Endothelial cell of umbilical vein (primary cell): ENCODE measurements around the gene TSPYL2. TPM values are rescaled to one million over a fixed set of nuclear protein-coding genes. Genes with fewer than 3 reads are reported as not detected.

ENCODE experiments used
- BruUV-seq: library from RNA; stranded (reverse); fragments of 400-500 nt; replicated peaks from 2 replicates; lab custom pipeline; 2021; lab: Mats Ljungman, UMichigan
- CTCF ChIA-PET: fragments of 300-600, 350-600 bp; sonication (Branson Sonifier 250); formaldehyde crosslinking; loops from one replicate; lab custom pipeline; 2021; ENCODE audit warnings: antibody characterized with exemption, inconsistent platforms; lab: Charles Lee
- POLR2A ChIA-PET: fragments of 300-600, 350-600 bp; sonication (Branson Sonifier 250); formaldehyde crosslinking; loops from one replicate; lab custom pipeline; 2021; ENCODE audit warnings: antibody characterized with exemption, inconsistent platforms; lab: Charles Lee
- DNase-seq: peaks from one replicate; pipeline ENCODE4 v3.0.0-alpha.2; 2011; ENCODE audit warnings: low read depth, low spot score
- FAIRE-seq: peaks from 2 replicates; lab custom pipeline; 2011; peaks lifted over from hg19 to GRCh38; lab: Jason Lieb, UNC
- H2AFZ ChIP-seq: 2 replicates; pipeline ENCODE4 v1.6.0; 2012; ENCODE audit warnings: low read depth, low read length, control low read depth, inconsistent platforms
- H3K27ac ChIP-seq: 2 replicates; pipeline ENCODE4 v1.5.1; 2011; ENCODE audit warnings: low read depth, mild to moderate bottlenecking, control low read depth, low read length, moderate library complexity; ENCODE audit not compliant: insufficient read depth
- H3K27me3 ChIP-seq, 2 experiments: 2 replicates each; pipeline versions ENCODE4 v1.6.0 to v1.6.1; 2011; ENCODE audit warnings: low read length in 2 of 2, mixed read lengths in 1 of 2; ENCODE audit not compliant: control insufficient read depth in 2 of 2, insufficient read depth in 2 of 2
- H3K36me3 ChIP-seq, 2 experiments: 2 replicates in 1 of 2; 3 replicates in 1 of 2; pipeline ENCODE4 v1.5.1; 2011; ENCODE audit warnings: low read length in 2 of 2, mild to moderate bottlenecking in 1 of 2, moderate library complexity in 1 of 2; ENCODE audit not compliant: control insufficient read depth in 2 of 2, insufficient read depth in 2 of 2; ENCODE audit errors: extremely low read depth in 1 of 2
- H3K4me1 ChIP-seq: 3 replicates; pipeline ENCODE4 v1.5.1; 2011; ENCODE audit warnings: mild to moderate bottlenecking, low read length; ENCODE audit not compliant: control insufficient read depth, insufficient read depth; ENCODE audit errors: extremely low read depth
- H3K4me2 ChIP-seq: 2 replicates; pipeline ENCODE4 v1.6.1; 2011; ENCODE audit warnings: low read length, control low read depth, mixed read lengths; ENCODE audit not compliant: insufficient read depth
- H3K4me3 ChIP-seq, 3 experiments: fragments of 200-600 bp in 1 of 3; sonication (generic), shearing (Covaris generic) in 1 of 3; replicated peaks in 1 of 3; 2 replicates each; pipeline ENCODE4 v1.5.1; 2011 to 2016; ENCODE audit warnings: control low read depth in 3 of 3, low read length in 3 of 3, mild to moderate bottlenecking in 2 of 3, inconsistent platforms in 1 of 3, low read depth in 1 of 3, moderate library complexity in 1 of 3; ENCODE audit not compliant: insufficient read depth in 1 of 3
- H3K79me2 ChIP-seq: 2 replicates; pipeline ENCODE4 v1.6.0; 2012; ENCODE audit warnings: low read length, inconsistent platforms; ENCODE audit not compliant: control insufficient read depth, insufficient read depth
- H3K9ac ChIP-seq: replicated peaks from 2 replicates; pipeline ENCODE3; 2011; ENCODE audit warnings: low read length, control low read depth; ENCODE audit not compliant: insufficient read depth; ENCODE audit errors: extremely low read depth
- H3K9me1 ChIP-seq: replicated peaks from 3 replicates; pipeline ENCODE4 v1.6.0; 2011; ENCODE audit warnings: mild to moderate bottlenecking, low read length; ENCODE audit not compliant: control insufficient read depth, insufficient read depth; ENCODE audit errors: extremely low read depth
- H3K9me3 ChIP-seq: replicated peaks from 2 replicates; pipeline ENCODE4 v1.5.1; 2012; ENCODE audit warnings: low read length, inconsistent platforms; ENCODE audit not compliant: control insufficient read depth, insufficient read depth
- H4K20me1 ChIP-seq: replicated peaks from 2 replicates; pipeline ENCODE3; 2011; ENCODE audit warnings: mild to moderate bottlenecking, low read length; ENCODE audit not compliant: control insufficient read depth, insufficient read depth; ENCODE audit errors: extremely low read depth
- EZH2 ChIP-seq: IDR thresholded peaks from 2 replicates; pipeline ENCODE4 v1.6.1; 2012; ENCODE audit warnings: borderline replicate concordance, low read depth, mild to moderate bottlenecking, moderate library complexity, low read length, inconsistent platforms; ENCODE audit not compliant: severe bottlenecking
- FOS ChIP-seq: IDR thresholded peaks from 2 replicates; pipeline ENCODE4 v1.6.1; 2011; ENCODE audit warnings: mild to moderate bottlenecking, low read length, moderate library complexity, borderline replicate concordance; ENCODE audit not compliant: insufficient read depth
- GATA2 ChIP-seq: IDR thresholded peaks from 2 replicates; pipeline ENCODE4 v1.7.0; 2011; ENCODE audit warnings: low read depth, mild to moderate bottlenecking, moderate library complexity, mixed read lengths, low read length; ENCODE audit not compliant: insufficient read length, insufficient read depth
- JUN ChIP-seq: IDR thresholded peaks from 2 replicates; pipeline ENCODE4 v1.6.1; 2011; ENCODE audit warnings: borderline replicate concordance, low read depth; ENCODE audit not compliant: insufficient read length, insufficient read depth
- MYC ChIP-seq: IDR thresholded peaks from one replicate; pipeline ENCODE4 v1.6.1; 2011; ENCODE audit warnings: mild to moderate bottlenecking, low read depth, low read length
- POLR2A ChIP-seq: IDR thresholded peaks from 2 replicates; pipeline ENCODE4 v1.6.1; 2012; ENCODE audit warnings: low read depth, mild to moderate bottlenecking, control low read depth, low read length
- POLR2AphosphoS5 ChIP-seq: IDR thresholded peaks from 2 replicates; pipeline ENCODE4 v1.6.1; 2012; ENCODE audit warnings: low read depth, mild to moderate bottlenecking, control low read depth, low read length, moderate library complexity; ENCODE audit not compliant: insufficient read depth
- dilution Hi-C: fragments of 300-500 bp; cut with MboI; formaldehyde crosslinking; loops from one replicate; pipeline ENCODE4 v1.15.0; 2019; ENCODE audit warnings: low sequenced_read_pairs; ENCODE audit not compliant: extremely low pct_ligation_motif_present
- intact Hi-C: fragments of 100-400 bp; cut with micrococcal nuclease; formaldehyde crosslinking; loops from one replicate; pipeline ENCODE4 v1.10.0; 2022
- polyA plus RNA-seq, 4 experiments: library from polyadenylated mRNA; depleted of rRNA in 3 of 4; stranded (reverse) in 3 of 4; unstranded in 1 of 4; fragments of >200 nt; gene quantifications; 2 replicates each; pipeline versions ENCODE4 v1.2.1 to v1.2.3, GENCODE V29; 2011 to 2012; ENCODE audit warnings: missing spikeins in 1 of 4
- total RNA-seq: library from RNA; stranded (reverse); gene quantifications from 2 replicates; pipeline ENCODE4 v1.2.3, GENCODE V29; 2021
- TF ChIP-seq, protein P1 (sequence below): IDR thresholded peaks from 2 replicates; pipeline ENCODE4 v1.6.1; 2011; ENCODE audit not compliant: insufficient read depth, insufficient read length
- TF ChIP-seq, protein P2 (sequence below), 2 donors: IDR thresholded peaks; 1 replicate in 1 of 2; 2 replicates in 1 of 2; pipeline ENCODE4 v1.5.1; 2011; ENCODE audit warnings: low read length in 2 of 2, mild to moderate bottlenecking in 2 of 2, moderate library complexity in 2 of 2, control low read depth in 1 of 2, inconsistent platforms in 1 of 2, low read depth in 1 of 2; ENCODE audit not compliant: insufficient read depth in 1 of 2; ENCODE audit errors: extremely low read depth in 1 of 2

Gene TSPYL2
- total and polyA plus RNA-seq, 2 donors (not counting 3 experiments of a cell fraction or from before 2014, with no cell fraction given) = 17.3 to 17.8 TPM

DNA sequence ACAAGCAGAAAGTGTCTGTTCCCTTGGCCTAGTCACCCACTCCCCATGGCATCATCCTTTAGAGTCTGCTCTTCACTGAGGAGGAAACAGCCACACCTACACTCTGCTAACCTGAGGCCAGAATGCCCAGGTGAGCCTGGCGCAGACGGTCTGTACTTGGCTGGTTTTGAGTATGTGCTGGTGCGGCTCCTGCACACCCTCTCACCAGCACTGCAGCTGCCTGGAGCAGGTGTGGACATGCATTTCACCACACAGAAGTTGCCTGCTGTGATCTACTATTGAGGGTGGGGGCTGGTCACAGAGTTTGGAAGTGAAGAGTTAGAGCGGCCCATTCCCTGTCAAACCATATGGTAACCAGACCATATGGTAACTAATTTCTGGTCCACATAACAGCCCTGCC lies 51.2 kb downstream of the TSPYL2 start:
- BruUV-seq = no TSS peak
- H3K27me3 ChIP-seq = no peaks in the 10 kb centered on the region
- H3K9ac ChIP-seq = no peak overlapping the region
- no peaks in the 10 kb centered on the region for H4K20me1 ChIP-seq
- H3K4me2 ChIP-seq = no peak overlapping the region
- no peak for DNase-seq
- dilution Hi-C loops = no loop called here
- no peaks in the 10 kb centered on the region for H3K79me2 ChIP-seq
- no peak overlapping the region for H2AFZ ChIP-seq
- FAIRE-seq = no peak
- ChIA-PET POLR2A (no interaction called here), CTCF (no interaction called here)
- no peak overlapping the region for H3K4me3 ChIP-seq
- intact Hi-C loops = no loop called here
- H3K9me3 ChIP-seq = no peaks in the 10 kb centered on the region
- no peaks in the 10 kb centered on the region for H3K9me1 ChIP-seq
- H3K4me1 ChIP-seq = no peaks in the 10 kb centered on the region
- no peaks in the 10 kb centered on the region for H3K36me3 ChIP-seq
- no peak overlapping the region for H3K27ac ChIP-seq
- TF ChIP-seq, protein P1, sequence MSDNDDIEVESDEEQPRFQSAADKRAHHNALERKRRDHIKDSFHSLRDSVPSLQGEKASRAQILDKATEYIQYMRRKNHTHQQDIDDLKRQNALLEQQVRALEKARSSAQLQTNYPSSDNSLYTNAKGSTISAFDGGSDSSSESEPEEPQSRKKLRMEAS = no peak
- TF ChIP-seq FOS (no peak), POLR2A (no peak), JUN (no peak), MYC (no peak), GATA2 (no peak), EZH2 (no peak), POLR2AphosphoS5 (no peak)
- TF ChIP-seq, protein P2, sequence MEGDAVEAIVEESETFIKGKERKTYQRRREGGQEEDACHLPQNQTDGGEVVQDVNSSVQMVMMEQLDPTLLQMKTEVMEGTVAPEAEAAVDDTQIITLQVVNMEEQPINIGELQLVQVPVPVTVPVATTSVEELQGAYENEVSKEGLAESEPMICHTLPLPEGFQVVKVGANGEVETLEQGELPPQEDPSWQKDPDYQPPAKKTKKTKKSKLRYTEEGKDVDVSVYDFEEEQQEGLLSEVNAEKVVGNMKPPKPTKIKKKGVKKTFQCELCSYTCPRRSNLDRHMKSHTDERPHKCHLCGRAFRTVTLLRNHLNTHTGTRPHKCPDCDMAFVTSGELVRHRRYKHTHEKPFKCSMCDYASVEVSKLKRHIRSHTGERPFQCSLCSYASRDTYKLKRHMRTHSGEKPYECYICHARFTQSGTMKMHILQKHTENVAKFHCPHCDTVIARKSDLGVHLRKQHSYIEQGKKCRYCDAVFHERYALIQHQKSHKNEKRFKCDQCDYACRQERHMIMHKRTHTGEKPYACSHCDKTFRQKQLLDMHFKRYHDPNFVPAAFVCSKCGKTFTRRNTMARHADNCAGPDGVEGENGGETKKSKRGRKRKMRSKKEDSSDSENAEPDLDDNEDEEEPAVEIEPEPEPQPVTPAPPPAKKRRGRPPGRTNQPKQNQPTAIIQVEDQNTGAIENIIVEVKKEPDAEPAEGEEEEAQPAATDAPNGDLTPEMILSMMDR (IDR thresholded peaks at IDR 0.05; ENCODE audit: extremely low read depth in 1 of 2, insufficient read depth in 1 of 2, low read depth in 1 of 2, low read length in 2 of 2) = no peak
